H1 (cell line): ENCODE results near the gene GGA1. TPM values are rescaled to one million over a fixed set of nuclear protein-coding genes. Genes with fewer than 3 reads are reported as not detected.

Experiments
- EGR1 ChIP-seq: IDR thresholded peaks from 2 replicates; pipeline ENCODE4 v1.6.1; 2011; ENCODE audit warnings: low read depth, low read length, borderline replicate concordance
- PHF8 ChIP-seq: fragments of 200-600 bp; sonication (generic); conservative IDR thresholded peaks from 2 replicates; pipeline ENCODE4 v1.7.1; 2012; ENCODE audit warnings: low read depth, mild to moderate bottlenecking, inconsistent platforms, low read length, moderate library complexity
- polyA plus RNA-seq, 7 experiments: library from polyadenylated mRNA; depleted of rRNA in 3 of 7; stranded (reverse) in 5 of 7; unstranded in 2 of 7; fragments of >200 nt in 5 of 7; fragments of 200-250 nt in 2 of 7; gene quantifications; 1 replicate in 5 of 7; 2 replicates in 1 of 7; 4 replicates in 1 of 7; pipeline versions ENCODE4 v1.2.1 to v1.2.3, GENCODE V29; 2011 to 2013; ENCODE audit warnings: missing spikeins in 2 of 7, mixed read lengths in 2 of 7
- total RNA-seq: library from RNA; stranded (reverse); fragmentation: NEBNext Ultra II Directional; extraction: Animal tissue kit (Norgen Biotek cat#: 25700); gene quantifications from 2 replicates; pipeline ENCODE4 v1.2.1, GENCODE V29; 2021

The GGA1 gene
- total and polyA plus RNA-seq, 2 of the 8 experiments (the other 6 are each of a cell fraction or from before 2014, with no cell fraction given), result 49.3 to 57.2 TPM

GRCh38 chr22:37619991-37620390 lies 11.4 kb downstream of the GGA1 start (continued):
- TF ChIP-seq EGR1 (no peak), PHF8 (no peak)
- TF ChIP-seq, all 59 proteins: peak for 0
